Measurements from ENCODE around the gene ACTMAP. TPM values are rescaled to one million over a fixed set of nuclear protein-coding genes. Genes with fewer than 3 reads are reported as not detected.

Gene ACTMAP
- total and polyA plus RNA-seq, 2 of the 13 experiments (the other 11 are each of a cell fraction or from before 2014, with no cell fraction given), result 2.2 to 7.9 TPM

DNA sequence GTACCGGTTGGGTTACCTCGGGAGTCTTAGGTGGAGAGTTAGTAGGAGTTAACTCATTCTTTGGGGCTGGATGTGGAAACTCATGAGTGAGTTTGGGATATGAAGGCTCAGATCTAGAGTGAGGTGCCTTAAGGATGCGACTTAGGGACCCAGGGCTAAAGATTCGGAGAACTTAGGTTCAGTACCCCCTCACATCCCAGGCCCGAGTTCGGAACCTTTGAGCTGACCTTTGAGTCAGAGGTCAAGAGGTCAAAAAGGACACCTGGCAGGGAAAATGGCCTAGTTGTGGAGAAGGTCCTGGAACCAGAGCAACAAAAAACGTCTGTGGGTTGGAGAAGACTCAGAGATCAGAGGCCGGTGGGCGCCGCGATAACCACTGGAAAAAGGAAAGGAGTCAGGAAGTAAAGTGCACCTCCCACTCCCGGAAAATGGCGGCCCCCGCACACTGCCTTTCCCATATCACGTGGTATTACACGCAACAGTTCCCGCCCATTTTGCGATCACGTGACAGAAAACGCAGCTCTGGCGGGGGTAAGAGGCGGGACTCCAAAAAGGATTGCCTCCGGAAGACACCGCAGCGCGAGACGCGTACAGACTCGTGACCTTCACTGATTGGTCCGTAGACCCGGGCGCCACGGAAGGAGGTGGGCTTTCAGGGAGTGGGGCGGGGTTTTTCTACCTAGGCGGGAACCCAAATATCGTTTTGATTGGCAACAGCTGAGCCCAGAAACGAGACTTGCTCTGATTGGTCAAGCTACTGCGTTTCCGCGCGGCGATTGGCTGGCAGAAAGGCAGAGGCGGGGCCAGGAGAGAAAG is at the start of gene ACTMAP (continued):
- TF ChIP-seq, protein P1, sequence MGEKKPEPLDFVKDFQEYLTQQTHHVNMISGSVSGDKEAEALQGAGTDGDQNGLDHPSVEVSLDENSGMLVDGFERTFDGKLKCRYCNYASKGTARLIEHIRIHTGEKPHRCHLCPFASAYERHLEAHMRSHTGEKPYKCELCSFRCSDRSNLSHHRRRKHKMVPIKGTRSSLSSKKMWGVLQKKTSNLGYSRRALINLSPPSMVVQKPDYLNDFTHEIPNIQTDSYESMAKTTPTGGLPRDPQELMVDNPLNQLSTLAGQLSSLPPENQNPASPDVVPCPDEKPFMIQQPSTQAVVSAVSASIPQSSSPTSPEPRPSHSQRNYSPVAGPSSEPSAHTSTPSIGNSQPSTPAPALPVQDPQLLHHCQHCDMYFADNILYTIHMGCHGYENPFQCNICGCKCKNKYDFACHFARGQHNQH (CRISPR knock-in tag; IDR thresholded peaks at IDR 0.05), result peak; percentile 69; the same call in 1 of the 2 replicates
- TF ChIP-seq RFX3 (CRISPR knock-in tag; IDR thresholded peaks at IDR 0.05) (no peak), RORA (CRISPR knock-in tag; IDR thresholded peaks at IDR 0.05) (no peak), TBX2 (CRISPR knock-in tag; IDR thresholded peaks at IDR 0.05; ENCODE audit: borderline replicate concordance) (no peak; the same call in 1 of the 2 replicates), CCAR2 (optimal IDR thresholded peaks at IDR 0.05; ENCODE audit: low read depth, low read length) (no peak), HIVEP1 (CRISPR knock-in tag; IDR thresholded peaks at IDR 0.05) (no peak), FOXK1 (CRISPR knock-in tag; IDR thresholded peaks at IDR 0.05; ENCODE audit: borderline replicate concordance, low read depth) (peak; percentile 64; the same call in 1 of the 2 replicates), LCORL (IDR thresholded peaks at IDR 0.05) (peak; percentile 86), LCORL (CRISPR knock-in tag; IDR thresholded peaks at IDR 0.05) (peak; percentile 10; the same call in 1 of the 2 replicates), ZBTB38 (CRISPR knock-in tag; IDR thresholded peaks at IDR 0.05) (no peak), ETV5 (CRISPR knock-in tag; IDR thresholded peaks at IDR 0.05; ENCODE audit: borderline replicate concordance) (peak; percentile 59; the same call in 1 of the 2 replicates), GPN1 (CRISPR knock-in tag; IDR thresholded peaks at IDR 0.05; ENCODE audit: borderline replicate concordance) (no peak), HOXD1 (CRISPR knock-in tag; IDR thresholded peaks at IDR 0.05) (no peak), ZNF557 (CRISPR knock-in tag; IDR thresholded peaks at IDR 0.05) (no peak), PRMT3 (CRISPR knock-in tag; IDR thresholded peaks at IDR 0.05; ENCODE audit: borderline replicate concordance, low read depth) (no peak), ZNF607 (CRISPR knock-in tag; IDR thresholded peaks at IDR 0.05; ENCODE audit: borderline replicate concordance) (no peak; the same call in 1 of the 2 replicates)
- TF ChIP-seq, protein P2, sequence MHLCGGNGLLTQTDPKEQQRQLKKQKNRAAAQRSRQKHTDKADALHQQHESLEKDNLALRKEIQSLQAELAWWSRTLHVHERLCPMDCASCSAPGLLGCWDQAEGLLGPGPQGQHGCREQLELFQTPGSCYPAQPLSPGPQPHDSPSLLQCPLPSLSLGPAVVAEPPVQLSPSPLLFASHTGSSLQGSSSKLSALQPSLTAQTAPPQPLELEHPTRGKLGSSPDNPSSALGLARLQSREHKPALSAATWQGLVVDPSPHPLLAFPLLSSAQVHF (CRISPR knock-in tag; IDR thresholded peaks at IDR 0.05), result no peak
- TF ChIP-seq, protein P3, sequence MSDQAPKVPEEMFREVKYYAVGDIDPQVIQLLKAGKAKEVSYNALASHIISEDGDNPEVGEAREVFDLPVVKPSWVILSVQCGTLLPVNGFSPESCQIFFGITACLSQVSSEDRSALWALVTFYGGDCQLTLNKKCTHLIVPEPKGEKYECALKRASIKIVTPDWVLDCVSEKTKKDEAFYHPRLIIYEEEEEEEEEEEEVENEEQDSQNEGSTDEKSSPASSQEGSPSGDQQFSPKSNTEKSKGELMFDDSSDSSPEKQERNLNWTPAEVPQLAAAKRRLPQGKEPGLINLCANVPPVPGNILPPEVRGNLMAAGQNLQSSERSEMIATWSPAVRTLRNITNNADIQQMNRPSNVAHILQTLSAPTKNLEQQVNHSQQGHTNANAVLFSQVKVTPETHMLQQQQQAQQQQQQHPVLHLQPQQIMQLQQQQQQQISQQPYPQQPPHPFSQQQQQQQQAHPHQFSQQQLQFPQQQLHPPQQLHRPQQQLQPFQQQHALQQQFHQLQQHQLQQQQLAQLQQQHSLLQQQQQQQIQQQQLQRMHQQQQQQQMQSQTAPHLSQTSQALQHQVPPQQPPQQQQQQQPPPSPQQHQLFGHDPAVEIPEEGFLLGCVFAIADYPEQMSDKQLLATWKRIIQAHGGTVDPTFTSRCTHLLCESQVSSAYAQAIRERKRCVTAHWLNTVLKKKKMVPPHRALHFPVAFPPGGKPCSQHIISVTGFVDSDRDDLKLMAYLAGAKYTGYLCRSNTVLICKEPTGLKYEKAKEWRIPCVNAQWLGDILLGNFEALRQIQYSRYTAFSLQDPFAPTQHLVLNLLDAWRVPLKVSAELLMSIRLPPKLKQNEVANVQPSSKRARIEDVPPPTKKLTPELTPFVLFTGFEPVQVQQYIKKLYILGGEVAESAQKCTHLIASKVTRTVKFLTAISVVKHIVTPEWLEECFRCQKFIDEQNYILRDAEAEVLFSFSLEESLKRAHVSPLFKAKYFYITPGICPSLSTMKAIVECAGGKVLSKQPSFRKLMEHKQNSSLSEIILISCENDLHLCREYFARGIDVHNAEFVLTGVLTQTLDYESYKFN (CRISPR knock-in tag; conservative IDR thresholded peaks at IDR 0.05), result peak; percentile 32; the same call in 1 of the 2 replicates
- TF ChIP-seq, protein P4, sequence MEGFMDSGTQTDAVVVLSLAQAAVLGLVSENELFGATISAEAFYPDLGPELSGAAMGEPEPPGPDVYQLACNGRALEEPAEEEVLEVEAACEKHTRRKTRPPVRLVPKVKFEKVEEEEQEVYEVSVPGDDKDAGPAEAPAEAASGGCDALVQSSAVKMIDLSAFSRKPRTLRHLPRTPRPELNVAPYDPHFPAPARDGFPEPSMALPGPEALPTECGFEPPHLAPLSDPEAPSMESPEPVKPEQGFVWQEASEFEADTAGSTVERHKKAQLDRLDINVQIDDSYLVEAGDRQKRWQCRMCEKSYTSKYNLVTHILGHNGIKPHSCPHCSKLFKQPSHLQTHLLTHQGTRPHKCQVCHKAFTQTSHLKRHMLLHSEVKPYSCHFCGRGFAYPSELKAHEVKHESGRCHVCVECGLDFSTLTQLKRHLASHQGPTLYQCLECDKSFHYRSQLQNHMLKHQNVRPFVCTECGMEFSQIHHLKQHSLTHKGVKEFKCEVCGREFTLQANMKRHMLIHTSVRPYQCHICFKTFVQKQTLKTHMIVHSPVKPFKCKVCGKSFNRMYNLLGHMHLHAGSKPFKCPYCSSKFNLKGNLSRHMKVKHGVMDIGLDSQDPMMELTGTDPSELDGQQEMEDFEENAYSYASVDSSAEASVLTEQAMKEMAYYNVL (CRISPR knock-in tag; IDR thresholded peaks at IDR 0.05; ENCODE audit: borderline replicate concordance), result no peak
- TF ChIP-seq, protein P5, sequence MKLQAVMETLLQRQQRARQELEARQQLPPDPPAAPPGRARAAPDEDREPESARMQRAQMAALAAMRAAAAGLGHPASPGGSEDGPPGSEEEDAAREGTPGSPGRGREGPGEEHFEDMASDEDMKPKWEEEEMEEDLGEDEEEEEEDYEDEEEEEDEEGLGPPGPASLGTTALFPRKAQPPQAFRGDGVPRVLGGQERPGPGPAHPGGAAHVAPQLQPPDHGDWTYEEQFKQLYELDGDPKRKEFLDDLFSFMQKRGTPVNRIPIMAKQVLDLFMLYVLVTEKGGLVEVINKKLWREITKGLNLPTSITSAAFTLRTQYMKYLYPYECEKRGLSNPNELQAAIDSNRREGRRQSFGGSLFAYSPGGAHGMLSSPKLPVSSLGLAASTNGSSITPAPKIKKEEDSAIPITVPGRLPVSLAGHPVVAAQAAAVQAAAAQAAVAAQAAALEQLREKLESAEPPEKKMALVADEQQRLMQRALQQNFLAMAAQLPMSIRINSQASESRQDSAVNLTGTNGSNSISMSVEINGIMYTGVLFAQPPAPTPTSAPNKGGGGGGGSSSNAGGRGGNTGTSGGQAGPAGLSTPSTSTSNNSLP (IDR thresholded peaks at IDR 0.05; ENCODE audit: low read depth, low read length), result 0 out of 2 replicates have a peak, but pooled peaks have one; percentile 6
